Head of caudate nucleus (tissue), 42 donors: ENCODE results near the gene DDIT4.
A peak's percentile ranks its signal among the peaks of the same experiment; 100 is the strongest.

ENCODE experiments used
- DNase-seq, 42 donors: peaks; one replicate each; pipeline versions ENCODE4 v3.0.0 to v3.0.0-alpha.2; 2020 to 2021; ENCODE audit warnings: mixed read lengths in 7 of 42
- intact Hi-C: fragments of 100-400 bp; cut with DNase I; formaldehyde crosslinking; loops from one replicate; pipeline ENCODE4 v1.15.0; 2022

The DDIT4 gene

DNA sequence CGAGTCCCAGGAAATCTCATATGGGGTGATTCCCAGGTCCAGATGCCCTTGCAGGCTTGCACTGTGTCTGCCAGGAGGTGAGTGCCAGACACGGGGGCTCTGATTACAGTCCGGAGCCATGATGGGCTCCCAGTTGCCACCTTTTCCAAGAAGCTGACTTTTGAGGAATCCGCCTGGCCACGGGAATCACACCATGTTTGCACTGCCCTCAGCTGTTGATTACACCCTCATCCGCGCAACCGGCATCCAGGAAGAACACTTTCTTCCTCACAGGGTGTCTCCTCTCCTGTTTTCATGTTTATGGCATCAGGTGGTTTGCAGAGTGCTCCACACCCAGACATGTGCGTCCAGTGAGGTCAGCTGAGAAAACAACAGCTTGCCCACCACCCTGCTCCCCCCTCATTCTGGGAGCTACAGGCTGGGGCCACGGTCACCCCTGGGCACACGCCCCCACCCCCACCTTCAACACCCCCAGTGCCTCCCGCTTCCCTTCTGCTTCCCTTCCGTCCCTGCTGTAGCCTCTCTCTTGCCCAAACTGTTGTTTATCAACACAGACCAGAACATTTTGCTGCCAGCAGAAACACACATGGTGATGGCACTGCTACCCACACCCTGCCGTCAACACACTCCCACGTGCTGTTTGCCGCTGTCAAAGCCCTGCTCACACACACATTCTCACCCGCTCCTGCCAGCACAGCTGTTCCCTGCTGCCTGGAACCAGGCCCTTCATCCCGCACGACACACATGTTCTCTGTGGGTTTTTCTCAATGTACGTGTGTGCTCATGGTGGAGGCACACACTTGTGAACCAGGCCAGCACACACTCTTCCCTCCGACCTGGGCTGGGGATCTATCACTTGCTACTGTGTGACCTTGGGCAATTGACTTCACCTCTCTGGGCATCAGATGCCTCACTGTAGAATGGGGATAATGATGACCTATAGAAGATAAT lies 35.8 kb downstream of the DDIT4 start:
- intact Hi-C loops: no loop called here
- DNase-seq: peak; percentile 53 to 89 (median 76)

DNA sequence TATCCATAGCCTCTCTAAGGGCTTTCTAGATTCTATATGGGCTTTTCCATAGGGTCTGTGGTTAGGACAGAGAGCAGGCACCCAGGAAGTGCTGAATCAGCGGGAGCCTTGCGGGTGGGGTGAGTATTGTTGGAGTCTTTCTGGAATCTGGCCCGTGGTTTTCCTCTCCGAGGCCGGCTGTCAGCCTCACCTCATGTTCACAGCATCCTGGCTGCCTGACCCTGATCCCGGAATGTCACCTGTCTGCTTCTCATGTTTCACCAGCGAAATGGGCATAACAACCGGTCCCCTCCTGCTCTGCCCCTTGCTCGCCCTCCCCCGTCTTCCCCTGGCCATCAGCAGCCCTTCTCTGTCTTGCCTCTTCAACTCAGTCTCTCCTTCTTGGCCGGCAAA lies 36.5 kb downstream of the DDIT4 start:
- DNase-seq: no peak
- intact Hi-C loops: no loop called here

DNA sequence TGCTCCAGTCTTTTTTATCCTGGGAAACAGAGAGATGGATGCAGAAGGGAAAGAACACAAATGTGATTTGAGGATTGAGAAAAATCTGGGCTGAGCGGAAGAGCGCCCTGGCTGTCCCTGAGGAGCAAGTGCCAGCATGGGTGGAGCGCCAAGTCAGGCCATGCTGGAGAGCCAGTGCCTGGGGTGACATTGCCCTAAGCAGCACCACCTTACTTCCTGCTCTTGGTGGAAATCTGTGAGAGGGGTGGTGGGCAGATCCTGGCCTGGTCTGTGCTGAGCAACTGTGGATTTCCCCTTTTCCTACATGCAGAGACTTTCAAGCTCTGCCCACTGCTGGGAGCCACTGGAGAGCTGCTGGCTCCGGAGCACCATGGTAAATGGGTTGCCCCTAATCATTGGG lies 36.9 kb downstream of the DDIT4 start:
- peak in 17 of 42 donors; percentile 34 to 74 (median 58) for DNase-seq
- intact Hi-C loops: no loop called here

DNA sequence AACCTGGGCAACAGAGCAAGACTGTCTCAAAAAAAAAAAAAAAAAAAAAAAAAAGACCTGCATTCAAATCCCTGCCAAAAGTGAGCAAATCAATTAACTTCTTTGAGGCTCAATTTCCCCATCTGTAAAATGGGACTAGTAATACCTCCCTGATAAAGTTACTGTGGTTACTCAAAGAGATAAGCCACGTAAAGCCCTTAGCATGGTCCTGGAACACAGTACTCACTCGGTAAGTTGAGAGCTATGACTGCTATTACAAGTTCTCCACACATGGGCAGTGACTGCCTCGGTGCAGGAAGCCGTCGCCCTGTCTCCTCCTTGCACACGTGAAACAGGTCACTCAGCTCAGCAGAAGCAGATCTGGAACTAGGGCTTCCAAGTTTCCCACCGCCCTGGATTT lies 37.9 kb downstream of the DDIT4 start:
- no peak for DNase-seq
- intact Hi-C loops: no loop called here

DNA sequence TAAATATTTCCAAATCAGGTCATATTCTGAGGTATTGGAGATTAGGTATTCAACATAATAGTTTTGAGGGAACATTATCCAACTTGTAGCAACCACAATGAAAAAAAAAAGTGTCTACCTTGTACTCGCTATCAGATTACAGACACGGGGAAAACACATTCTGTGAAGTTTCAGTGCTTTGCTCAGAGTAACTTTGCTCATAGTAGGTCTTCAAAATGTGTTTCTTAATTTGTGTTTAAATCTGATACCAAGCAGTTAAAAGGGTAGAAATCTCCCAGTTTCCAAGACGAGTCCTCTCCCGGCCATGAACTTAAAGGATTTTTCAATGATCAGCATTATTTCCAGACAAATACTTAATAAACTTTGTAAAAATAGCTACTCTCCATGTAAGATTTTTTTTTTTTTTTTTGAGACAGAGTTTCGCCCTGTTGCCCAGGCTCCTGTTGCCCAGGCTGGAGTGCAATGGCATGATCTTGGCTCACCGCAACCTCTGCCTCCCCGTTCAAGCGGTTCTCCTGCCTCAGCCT lies 39.2 kb downstream of the DDIT4 start:
- DNase-seq: no peak
- intact Hi-C loops: no loop called here

DNA sequence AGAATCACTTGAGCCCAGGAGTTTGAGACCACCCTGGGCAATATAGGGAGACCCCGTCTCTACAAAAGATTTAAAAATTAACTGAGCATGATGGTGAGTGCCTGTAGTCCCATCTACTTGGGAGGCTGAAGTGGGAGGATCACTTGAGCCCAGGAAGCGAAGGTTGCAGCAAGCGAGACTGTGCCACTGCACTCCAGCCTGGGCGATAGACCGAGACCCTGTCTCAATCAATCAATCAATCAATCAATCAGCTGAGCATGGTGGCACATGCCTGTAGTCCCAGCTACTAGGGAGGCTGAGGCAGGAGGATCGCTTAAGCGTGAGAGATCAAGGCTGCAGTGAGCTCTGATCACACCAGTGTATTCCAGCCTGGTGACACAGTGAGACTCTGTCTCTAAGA lies 40.5 kb downstream of the DDIT4 start:
- DNase-seq: no peak
- intact Hi-C loops: no loop called here

DNA sequence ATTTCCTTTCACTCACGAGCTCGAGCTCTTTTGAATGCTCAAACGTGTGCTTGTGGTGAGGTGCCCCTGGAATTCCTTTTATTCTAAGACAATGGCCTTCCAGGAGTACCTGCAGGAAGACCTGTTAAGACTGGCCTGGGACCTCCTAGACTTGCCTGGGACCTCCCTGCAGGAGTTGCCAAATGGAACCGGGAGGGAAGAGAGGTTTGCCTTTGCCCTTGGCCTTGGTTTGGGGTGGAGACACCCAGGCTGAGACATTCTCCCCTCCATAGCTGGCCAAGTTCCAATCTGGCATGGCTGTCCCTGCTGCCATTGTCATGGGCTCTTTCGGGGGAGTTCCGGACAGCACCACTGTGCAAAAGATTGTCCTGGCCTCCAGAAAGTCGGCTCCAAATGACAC lies 41.3 kb downstream of the DDIT4 start:
- intact Hi-C loops: no loop called here
- DNase-seq: no peak

DNA sequence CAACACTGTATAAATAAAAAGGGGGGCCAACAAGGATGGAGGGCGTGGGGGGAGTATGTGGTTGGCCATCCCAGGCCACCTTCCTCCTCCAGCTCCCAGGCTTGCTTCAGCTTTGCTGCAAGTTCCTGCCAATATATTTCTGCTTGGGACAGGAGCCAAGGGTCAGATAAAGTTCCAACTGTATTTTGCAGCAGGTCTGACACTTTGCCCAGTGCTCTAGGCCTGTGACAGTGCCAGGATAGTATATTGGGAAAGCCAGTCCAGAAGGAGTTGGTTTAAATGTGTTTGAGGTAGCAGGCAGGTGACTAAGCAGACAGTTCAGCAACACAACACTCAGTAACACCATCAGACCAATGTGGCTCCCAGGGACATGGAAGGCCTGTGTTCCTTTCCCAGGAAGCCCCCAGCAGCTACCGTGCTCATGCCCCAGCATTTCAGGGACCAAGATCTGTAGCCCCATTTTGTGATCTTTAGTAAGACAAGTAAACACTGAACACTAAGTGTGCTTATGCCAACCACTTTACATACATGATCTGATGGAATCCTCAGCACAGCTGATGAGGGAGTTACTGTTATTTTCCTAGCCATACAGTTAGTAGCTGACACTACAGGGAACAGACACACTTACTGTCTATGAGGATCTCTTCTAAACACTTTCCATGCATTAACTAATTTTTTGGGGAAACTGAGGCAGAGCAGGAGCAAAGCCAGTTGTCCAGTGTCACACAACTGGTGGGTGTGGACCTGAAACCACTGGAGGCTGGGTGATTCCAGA lies 42.1 kb downstream of the DDIT4 start:
- no peak for DNase-seq
- intact Hi-C loops: no loop called here

DNA sequence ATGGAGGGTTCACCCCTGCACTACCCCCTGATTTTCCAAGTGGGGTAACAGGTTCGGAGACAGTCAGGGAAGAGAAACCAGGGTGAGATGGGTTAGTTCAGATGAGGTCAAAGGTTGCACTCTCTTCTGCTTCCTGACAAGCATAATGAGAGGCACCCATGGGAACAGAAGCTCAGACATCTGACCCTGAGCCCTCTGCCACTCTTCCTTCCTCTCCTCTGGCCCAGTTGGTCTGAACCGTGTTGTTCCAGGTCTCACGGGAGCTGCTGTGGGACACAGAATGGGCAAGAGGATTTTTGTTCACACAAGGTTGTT lies 42.6 kb downstream of the DDIT4 start:
- DNase-seq: no peak
- intact Hi-C loops: no loop called here

DNA sequence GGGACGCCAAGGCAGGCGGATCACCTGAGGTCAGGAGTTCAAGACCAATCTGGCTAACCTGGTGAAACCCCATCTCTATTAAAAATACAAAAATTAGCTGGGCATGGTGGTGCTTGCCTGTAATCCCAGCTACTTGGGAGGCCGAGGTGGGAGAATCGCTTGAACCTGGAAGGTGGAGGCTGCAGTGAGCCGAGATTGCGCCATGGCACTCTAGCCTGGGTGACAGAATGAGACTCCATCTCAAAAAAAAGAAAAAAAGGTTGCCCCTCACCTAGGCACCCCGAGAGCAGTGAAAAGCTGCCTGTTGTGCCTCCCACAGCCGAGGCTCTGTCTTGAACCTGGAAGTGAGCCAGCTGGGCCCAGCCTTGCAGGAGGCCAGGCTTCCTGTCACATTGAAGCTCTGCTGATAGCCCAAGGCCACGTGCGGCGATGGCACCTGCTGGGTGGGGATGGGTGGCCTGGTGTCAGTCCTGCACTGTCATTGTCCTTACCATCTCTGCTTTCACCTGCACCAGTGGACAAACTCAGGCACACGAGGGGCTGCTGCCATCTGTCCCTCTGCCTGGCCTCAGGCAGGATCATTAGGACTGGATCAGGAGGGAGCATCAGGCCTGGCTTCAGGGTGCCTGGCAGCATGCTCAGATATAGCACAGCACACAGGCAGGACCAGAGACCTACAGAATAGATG lies 43.2 kb downstream of the DDIT4 start:
- intact Hi-C loops: no loop called here

DNA sequence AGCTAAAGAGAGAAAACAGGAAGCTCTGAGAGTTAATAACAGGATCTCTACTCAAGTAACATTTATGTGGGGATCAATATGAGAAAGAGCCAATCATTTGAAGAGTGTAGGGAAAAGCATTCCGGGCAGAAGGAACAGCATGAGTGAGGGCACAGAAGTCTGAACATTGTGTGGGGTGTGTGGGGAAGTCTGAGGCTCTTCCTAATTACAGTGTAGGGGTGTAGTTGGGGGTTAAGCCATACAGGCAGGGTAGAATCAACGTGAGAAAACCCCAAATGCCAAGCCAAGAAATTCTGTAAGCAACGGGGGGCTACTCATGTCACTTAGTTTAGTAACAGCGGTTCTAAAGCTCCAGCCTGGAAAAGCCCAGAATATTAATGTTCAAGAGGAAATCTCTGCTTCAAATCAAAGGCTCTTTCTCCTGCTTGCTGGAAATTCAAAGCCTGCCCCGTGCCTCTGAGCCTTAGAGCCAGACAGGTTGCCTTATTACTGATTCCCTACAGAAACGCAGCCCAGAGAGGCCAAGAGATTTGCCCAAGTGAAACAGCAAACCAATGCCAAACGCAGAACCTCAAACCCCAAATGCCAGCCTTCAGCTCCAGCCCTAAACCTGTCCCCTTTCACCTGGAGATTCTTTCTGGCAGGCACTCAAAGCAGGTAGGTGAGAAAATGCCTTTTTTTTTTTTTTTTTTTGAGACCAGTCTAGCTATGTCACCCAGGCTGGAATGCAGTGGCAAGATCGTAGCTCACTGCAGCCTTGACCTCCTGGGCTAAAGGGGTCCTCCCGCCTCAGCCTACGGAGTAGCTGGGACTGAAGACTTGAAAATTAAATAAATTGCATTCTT lies 44.9 kb downstream of the DDIT4 start:
- DNase-seq: no peak
- intact Hi-C loops: no loop called here

More for the DNA sequence above, 43.2 kb downstream of the DDIT4 start:
- DNase-seq: peak in 22 of 42 donors; percentile 35 to 76 (median 62)

DNA sequence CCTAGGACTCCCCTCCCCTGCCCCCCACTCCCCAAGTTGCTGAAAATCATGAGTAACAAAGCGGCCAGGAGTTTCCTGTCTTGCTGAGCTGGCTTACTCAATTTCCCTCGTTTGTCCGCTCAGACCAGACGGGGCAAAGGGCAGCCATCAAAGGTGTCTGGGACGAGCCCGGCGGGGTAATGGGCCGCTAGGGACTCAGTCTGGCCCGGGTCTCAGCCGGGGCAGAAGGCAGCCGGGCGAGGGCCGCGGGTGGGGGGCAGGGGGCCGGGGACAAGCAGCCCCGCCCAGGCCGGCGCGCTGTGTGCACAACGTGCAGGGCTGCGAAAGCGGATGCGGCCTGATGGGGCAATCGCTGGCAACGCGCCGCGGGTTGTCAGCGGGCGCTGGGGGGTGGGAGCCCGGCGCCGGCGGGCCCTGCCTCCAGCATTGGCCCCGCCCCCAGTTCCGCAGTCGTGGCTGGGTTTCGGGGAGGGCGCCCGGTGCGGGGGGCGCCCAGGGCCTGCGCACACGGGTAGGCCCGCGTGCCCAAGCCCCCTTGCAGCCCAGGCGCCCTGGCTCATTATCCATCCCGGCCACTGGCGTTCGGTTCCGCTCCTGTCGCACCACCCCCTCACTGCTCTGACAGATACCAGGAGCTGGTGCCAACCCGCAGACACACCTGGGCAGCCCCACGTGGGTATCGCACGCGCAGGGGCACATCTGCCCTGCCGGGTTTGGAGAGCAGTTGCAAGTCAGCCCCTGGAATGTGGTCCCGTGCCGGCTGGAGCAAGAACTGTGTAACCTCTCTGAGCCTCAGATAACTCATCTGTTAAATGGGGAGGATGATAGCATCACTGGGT lies 45.9 kb downstream of the DDIT4 start:
- intact Hi-C loops: no loop called here
- DNase-seq: peak; percentile 77 to 94 (median 89)

DNA sequence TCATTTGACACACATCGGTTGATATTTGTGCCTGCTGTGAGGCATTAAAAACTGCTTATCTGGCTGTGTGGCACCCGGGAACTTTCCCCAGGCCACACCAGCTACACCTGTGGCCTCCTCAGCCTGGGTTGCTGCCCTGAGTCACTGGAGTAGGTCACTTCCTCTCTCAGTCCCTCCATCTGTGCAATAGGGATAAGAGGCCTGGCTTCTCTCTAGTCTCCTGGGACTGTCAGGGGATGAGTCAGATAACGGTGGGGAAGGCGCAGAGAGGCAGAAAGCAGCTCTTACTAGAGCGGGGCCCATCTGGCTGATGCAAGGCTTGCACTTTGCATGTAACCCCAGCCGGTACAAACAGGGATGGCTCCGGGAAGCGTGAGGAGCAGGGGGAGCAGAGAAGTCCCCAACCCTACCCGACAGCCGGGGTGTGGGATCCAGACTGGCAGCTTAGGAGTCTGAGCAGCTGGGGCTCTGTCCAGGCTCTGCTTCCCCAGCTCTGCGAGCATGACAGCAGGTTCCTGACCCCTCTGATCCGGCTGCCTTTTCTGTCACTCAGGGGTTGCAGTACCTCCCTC lies 47.0 kb downstream of the DDIT4 start:
- DNase-seq: peak in 17 of 42 donors; percentile 47 to 84 (median 62)
- intact Hi-C loops: no loop called here

DNA sequence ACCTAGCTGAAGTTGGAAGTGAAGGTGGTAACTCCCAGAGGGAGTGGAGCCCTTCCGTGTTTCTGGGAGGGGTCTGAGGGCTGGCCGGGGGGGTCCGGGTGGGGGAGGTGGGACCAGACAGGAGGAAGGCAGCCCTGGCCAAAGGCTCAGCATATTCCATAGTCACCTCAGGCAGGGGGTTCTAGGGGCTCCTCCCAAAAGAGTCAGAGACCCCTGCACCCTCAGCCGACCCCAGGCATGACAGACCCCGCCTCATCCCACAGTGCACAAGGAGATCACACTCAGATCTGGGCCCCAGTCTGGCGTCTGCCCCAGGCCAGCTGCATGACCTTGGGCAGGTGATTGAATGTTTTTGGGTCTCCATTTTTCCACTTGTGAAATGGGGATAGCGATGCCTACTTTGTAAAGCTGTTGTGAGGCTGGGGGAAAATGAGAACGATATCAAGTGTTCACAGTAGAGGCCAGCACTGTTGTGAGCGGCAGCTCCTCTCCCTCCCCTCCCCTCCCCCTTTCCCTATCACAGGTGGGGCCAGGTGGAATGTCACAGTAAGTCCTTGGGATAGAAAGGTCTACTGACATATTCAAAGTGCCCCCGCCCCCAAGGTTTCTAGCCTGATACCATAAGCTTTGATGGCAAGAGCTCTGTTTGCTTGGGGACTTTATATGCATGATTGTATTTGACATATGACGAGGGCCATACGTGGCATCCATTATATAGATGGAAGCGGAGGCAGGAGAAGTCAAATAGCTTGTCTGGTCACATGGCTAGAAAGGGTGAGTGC lies 47.7 kb downstream of the DDIT4 start:
- intact Hi-C loops: no loop called here
- DNase-seq: no peak

DNA sequence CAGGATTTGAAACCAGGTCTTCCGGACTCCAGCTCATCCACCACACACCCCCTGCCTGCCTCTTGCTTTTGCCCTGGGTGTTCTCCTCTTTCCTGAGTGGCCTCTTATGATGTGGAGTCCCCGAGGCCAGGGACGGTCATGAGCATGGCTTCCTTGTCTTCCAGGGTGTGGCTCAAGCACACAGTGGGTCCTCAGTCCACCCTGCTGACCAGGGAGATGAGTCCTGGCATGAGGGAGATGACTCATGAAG lies 48.2 kb downstream of the DDIT4 start:
- DNase-seq: no peak
- intact Hi-C loops: no loop called here

DNA sequence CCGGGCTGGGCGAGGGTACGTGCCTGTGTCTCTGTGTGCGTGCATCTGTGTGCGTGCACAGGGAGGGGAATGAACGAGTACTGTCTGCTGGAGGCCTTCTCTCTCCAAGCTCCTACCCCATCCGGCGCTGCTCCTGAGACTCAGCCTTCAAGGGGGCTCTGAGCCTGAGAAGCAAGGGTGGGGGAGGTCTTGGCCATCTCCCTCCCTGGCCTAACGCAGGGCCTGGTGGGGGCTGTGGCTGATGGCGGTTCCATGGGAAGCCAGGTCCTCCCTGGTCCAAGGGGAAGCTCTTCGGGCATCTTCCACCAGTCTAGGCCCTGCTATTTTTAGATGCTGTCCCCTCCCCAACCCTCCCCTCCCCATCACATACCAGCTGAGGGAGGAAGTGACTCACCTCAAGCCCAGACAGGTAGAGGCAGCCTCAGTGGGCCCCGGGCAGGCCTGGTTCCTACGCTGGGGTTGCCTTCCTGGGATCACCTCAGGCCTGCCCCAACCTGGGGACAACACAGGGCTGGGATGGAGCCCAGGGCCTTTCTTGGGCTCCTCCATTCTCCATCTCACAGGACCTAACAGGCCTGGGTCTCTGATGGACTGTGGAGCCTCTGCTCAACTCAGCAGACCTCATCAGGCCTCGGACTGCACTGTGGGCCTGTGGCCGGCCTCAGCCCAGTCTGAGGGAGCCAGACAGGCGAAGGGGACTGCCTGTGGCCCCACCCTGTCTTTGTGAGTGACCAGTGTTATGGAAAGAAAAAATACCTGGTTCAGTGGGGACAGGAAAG lies 48.7 kb downstream of the DDIT4 start:
- no peak for DNase-seq
- intact Hi-C loops: no loop called here
